K562 (cell line): ENCODE results near the gene RNF214. TPM values are rescaled to one million over a fixed set of nuclear protein-coding genes. Genes with fewer than 3 reads are reported as not detected.
A peak's percentile ranks its signal among the peaks of the same experiment; 100 is the strongest.

Experiments used
- CBX2 ChIP-seq: fragments of 200-600 bp; sonication (generic); IDR thresholded peaks from one replicate; pipeline ENCODE4 v1.6.1; 2012; ENCODE audit warnings: mild to moderate bottlenecking, low read length, inconsistent platforms; ENCODE audit not compliant: insufficient read depth, poor library complexity, severe bottlenecking
- CEBPZ ChIP-seq: fragments of 150-350 bp; IDR thresholded peaks from 2 replicates; pipeline ENCODE4 v1.6.1; 2014; ENCODE audit warnings: low read depth, mild to moderate bottlenecking, low read length, borderline replicate concordance
- E4F1 ChIP-seq: fragments of 250-450 bp; sonication (Bioruptor Pico); IDR thresholded peaks from 2 replicates; pipeline ENCODE4 v1.5.0; 2021; ENCODE audit warnings: mild to moderate bottlenecking, borderline replicate concordance
- HMGN3 ChIP-seq: IDR thresholded peaks from 2 replicates; pipeline ENCODE4 v1.6.1; 2011; ENCODE audit warnings: borderline replicate concordance, low read depth, mild to moderate bottlenecking, mixed read lengths, low read length; ENCODE audit not compliant: insufficient read length; ENCODE audit errors: extremely low read depth
- MIER1 ChIP-seq: fragments of 450-650 bp; IDR thresholded peaks from 2 replicates; pipeline ENCODE4 v1.6.1; 2016; ENCODE audit warnings: antibody characterized with exemption, mild to moderate bottlenecking, low read depth
- RBM34 ChIP-seq: fragments of 200-400 bp; formaldehyde crosslinking; IDR thresholded peaks from 2 replicates; pipeline ENCODE4 v1.6.1; 2018; ENCODE audit warnings: low read length, borderline replicate concordance; ENCODE audit not compliant: insufficient read depth
- TOE1 ChIP-seq, 2 experiments: fragments of 450-650 bp in 1 of 2; sonication (generic) in 1 of 2; formaldehyde crosslinking in 1 of 2; IDR thresholded peaks; 2 replicates each; pipeline versions ENCODE4 v1.7.1 to v1.8.0; 2016 to 2022; ENCODE audit warnings: borderline replicate concordance in 2 of 2, mild to moderate bottlenecking in 2 of 2, antibody characterized with exemption in 1 of 2, inconsistent platforms in 1 of 2, low read depth in 1 of 2, missing genetic modification reagents in 1 of 2, moderate library complexity in 1 of 2
- YBX1 ChIP-seq: fragments of 450-650 bp; IDR thresholded peaks from 2 replicates; pipeline ENCODE4 v1.7.1; 2016; ENCODE audit warnings: mild to moderate bottlenecking
- ZBTB40 ChIP-seq, 2 experiments: fragments of 450-650 bp in 1 of 2; sonication (generic) in 1 of 2; formaldehyde crosslinking in 1 of 2; IDR thresholded peaks; 2 replicates each; pipeline versions ENCODE4 v1.7.1 to v1.9.0; 2016 to 2022; ENCODE audit warnings: inconsistent platforms in 1 of 2, mild to moderate bottlenecking in 1 of 2, missing genetic modification reagents in 1 of 2
- ZBTB7A ChIP-seq: IDR thresholded peaks from 2 replicates; pipeline ENCODE4 v1.6.1; 2011; ENCODE audit warnings: low read depth, mild to moderate bottlenecking, low read length, moderate library complexity, borderline replicate concordance; ENCODE audit not compliant: control insufficient read depth
- polyA plus RNA-seq, 8 experiments: library from polyadenylated mRNA; depleted of rRNA in 4 of 8; stranded (reverse) in 5 of 8; unstranded in 3 of 8; fragments of >200 nt; fragmentation: Nextera tagmentation in 2 of 8; fragmentation: Illumina TruSeq in 1 of 8; extraction: Ambion mirVana in 2 of 8; extraction: Trizol in 1 of 8; gene quantifications; 2 replicates each; pipeline versions ENCODE4 v1.2.1 to v1.2.3, GENCODE V29; 2011 to 2014; ENCODE audit warnings: inconsistent platforms in 1 of 8, missing spikeins in 1 of 8
- total RNA-seq, 7 experiments: library from RNA; depleted of rRNA in 6 of 7; stranded (reverse); fragments of >200 nt in 6 of 7; fragmentation: Illumina TruSeq in 2 of 7; extraction: Trizol in 2 of 7; gene quantifications; 2 replicates each; pipeline versions ENCODE4 v1.2.1 to v1.2.3, GENCODE V29; 2011 to 2021; ENCODE audit warnings: low replicate concordance in 1 of 7

Gene RNF214
- total and polyA plus RNA-seq, 9 of the 15 experiments (the other 6 are each of a cell fraction or from before 2014, with no cell fraction given): 6.6 to 24.8 (median 11.9) TPM

- TF ChIP-seq RBM34 (no peak), YBX1 (no peak), E4F1 (CRISPR knock-in tag) (no peak), MIER1 (no peak), CBX2 (no peak), HMGN3 (no peak), ZBTB7A (peak; percentile 28; the same call in 1 of the 2 replicates), ZBTB40 (IDR thresholded peaks at IDR 0.05) (no peak), ZBTB40 (CRISPR knock-in tag; IDR thresholded peaks at IDR 0.05) (no peak), TOE1 (IDR thresholded peaks at IDR 0.05; ENCODE audit: borderline replicate concordance) (no peak), TOE1 (CRISPR knock-in tag; IDR thresholded peaks at IDR 0.05; ENCODE audit: borderline replicate concordance, low read depth) (0 out of 2 replicates have a peak, but pooled peaks have one; percentile 36), CEBPZ (no peak)
Observed at GRCh38 chr11:117232911-117233409, 489 bp downstream of the RNF214 start (continued).
